ENCODE measurements around the gene MAST4. TPM values are rescaled to one million over a fixed set of nuclear protein-coding genes. Genes with fewer than 3 reads are reported as not detected.

MAST4 gene
- total and polyA plus RNA-seq, 2 donors (not counting 1 experiment from before 2014, with no cell fraction given), result 7.0 to 15.2 TPM

- H3K9me3 ChIP-seq (ENCODE audit: control insufficient read depth, insufficient read depth, low read depth, low read length), result no peaks in the 10 kb centered on the region
- no peak for DNase-seq (ENCODE audit: low read depth in 2 of 2)
- H3K36me3 ChIP-seq (ENCODE audit: control insufficient read depth, insufficient read depth, low read length), result no peaks in the 10 kb centered on the region
- no peak overlapping the region for H3K27ac ChIP-seq (ENCODE audit: insufficient read depth, low read length)
- H3K79me2 ChIP-seq (ENCODE audit: control insufficient read depth, insufficient read depth, low read length), result no peaks in the 10 kb centered on the region
- H4K20me1 ChIP-seq (ENCODE audit: control insufficient read depth, extremely low read depth, insufficient read depth, low read length), result no peaks in the 10 kb centered on the region
- no peak overlapping the region for H3K9ac ChIP-seq (ENCODE audit: insufficient read depth, low read length)
- H3K4me3 ChIP-seq (replicated peaks in 1 of 4; ENCODE audit: control extremely low read depth in 1 of 4, insufficient read depth in 1 of 4, low read depth in 3 of 4, low read length in 4 of 4), result no peak overlapping the region
- H3K4me1 ChIP-seq (ENCODE audit: control insufficient read depth, extremely low read depth, insufficient read depth, low read length), result no peaks in the 10 kb centered on the region
- H3K27me3 ChIP-seq (ENCODE audit: control insufficient read depth, insufficient read depth, low read length), result peaks cover 4% of the 10 kb centered on the region
- TF ChIP-seq CTCF (conservative IDR thresholded peaks at IDR 0.05 in 1 of 2, IDR thresholded peaks at IDR 0.05 in 1 of 2; ENCODE audit: low read depth in 1 of 2, low read length in 2 of 2), result no peak
- TF ChIP-seq EZH2 (IDR thresholded peaks at IDR 0.05; ENCODE audit: low read length, missing control alignments), result no peak
- H2AFZ ChIP-seq (ENCODE audit: low read length), result no peak overlapping the region
- no peak overlapping the region for H3K4me2 ChIP-seq (ENCODE audit: extremely low read depth, insufficient read depth, low read length)
Observed at GRCh38 chr5:66674802-66675201, 78.6 kb downstream of the MAST4 start.

DNA sequence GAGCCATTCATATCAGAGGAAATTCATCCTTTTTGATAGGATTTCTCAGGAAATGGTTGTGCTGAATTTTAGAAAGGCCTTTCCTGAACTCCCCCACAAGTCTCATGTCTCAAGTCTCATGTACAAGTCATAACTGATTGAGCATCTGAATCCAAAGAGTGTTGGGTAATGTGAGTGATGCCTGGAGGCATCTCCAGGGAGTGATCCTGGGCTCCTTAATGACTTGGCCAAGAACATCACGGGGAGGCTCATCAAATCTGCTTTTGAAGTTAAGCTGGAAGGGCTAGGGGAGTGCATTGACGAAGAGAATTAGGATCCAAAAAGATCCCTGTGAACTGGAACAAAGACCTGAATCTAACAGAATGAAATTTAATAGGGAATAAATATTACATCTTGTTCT, 79.2 kb downstream of the MAST4 start:
- Histone ChIP-seq H3K79me2 (ENCODE audit: control insufficient read depth, insufficient read depth, low read length) (no peaks in the 10 kb centered on the region), H3K4me1 (ENCODE audit: control insufficient read depth, extremely low read depth, insufficient read depth, low read length) (no peaks in the 10 kb centered on the region), H2AFZ (ENCODE audit: low read length) (no peak overlapping the region), H3K9me3 (ENCODE audit: control insufficient read depth, insufficient read depth, low read depth, low read length) (no peaks in the 10 kb centered on the region), H3K27ac (ENCODE audit: insufficient read depth, low read length) (no peak overlapping the region), H3K9ac (ENCODE audit: insufficient read depth, low read length) (no peak overlapping the region), H3K4me2 (ENCODE audit: extremely low read depth, insufficient read depth, low read length) (no peak overlapping the region), H3K27me3 (ENCODE audit: control insufficient read depth, insufficient read depth, low read length) (peaks cover 4% of the 10 kb centered on the region), H3K36me3 (ENCODE audit: control insufficient read depth, insufficient read depth, low read length) (no peaks in the 10 kb centered on the region), H4K20me1 (ENCODE audit: control insufficient read depth, extremely low read depth, insufficient read depth, low read length) (no peaks in the 10 kb centered on the region), H3K4me3 (replicated peaks in 1 of 4; ENCODE audit: control extremely low read depth in 1 of 4, insufficient read depth in 1 of 4, low read depth in 3 of 4, low read length in 4 of 4) (no peak overlapping the region)
- no peak for TF ChIP-seq EZH2 (IDR thresholded peaks at IDR 0.05; ENCODE audit: low read length, missing control alignments)
- no peak for TF ChIP-seq CTCF (conservative IDR thresholded peaks at IDR 0.05 in 1 of 2, IDR thresholded peaks at IDR 0.05 in 1 of 2; ENCODE audit: low read depth in 1 of 2, low read length in 2 of 2)
- no peak for DNase-seq (ENCODE audit: low read depth in 2 of 2)

DNA sequence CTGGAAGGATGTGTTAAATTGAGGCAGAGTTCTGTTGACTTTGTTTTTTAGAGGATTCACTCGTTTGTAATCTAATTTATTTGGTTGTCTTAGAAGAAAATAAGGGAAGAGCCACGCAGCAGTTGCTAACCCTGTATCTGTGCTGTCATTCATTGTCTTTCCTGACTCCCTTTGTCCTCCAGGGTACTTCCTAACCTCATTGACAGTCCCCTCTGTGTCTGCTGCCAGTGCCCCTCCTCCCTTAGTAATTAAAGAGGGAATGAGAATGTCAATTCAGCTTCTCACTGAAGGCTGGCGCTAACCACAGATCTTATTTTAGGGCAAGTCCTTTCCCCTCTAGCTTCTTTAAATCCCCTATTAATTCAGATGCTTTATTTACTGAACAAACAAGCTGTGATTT, 84.0 kb downstream of the MAST4 start:
- H3K4me3 ChIP-seq (replicated peaks in 1 of 4; ENCODE audit: control extremely low read depth in 1 of 4, insufficient read depth in 1 of 4, low read depth in 3 of 4, low read length in 4 of 4), result no peak overlapping the region
- no peaks in the 10 kb centered on the region for H3K79me2 ChIP-seq (ENCODE audit: control insufficient read depth, insufficient read depth, low read length)
- no peaks in the 10 kb centered on the region for H3K36me3 ChIP-seq (ENCODE audit: control insufficient read depth, insufficient read depth, low read length)
- H3K4me2 ChIP-seq (ENCODE audit: extremely low read depth, insufficient read depth, low read length), result no peak overlapping the region
- no peak overlapping the region for H3K9ac ChIP-seq (ENCODE audit: insufficient read depth, low read length)
- peaks cover 4% of the 10 kb centered on the region for H3K27me3 ChIP-seq (ENCODE audit: control insufficient read depth, insufficient read depth, low read length)
- H3K9me3 ChIP-seq (ENCODE audit: control insufficient read depth, insufficient read depth, low read depth, low read length), result no peaks in the 10 kb centered on the region
- H2AFZ ChIP-seq (ENCODE audit: low read length), result no peak overlapping the region
- no peaks in the 10 kb centered on the region for H3K4me1 ChIP-seq (ENCODE audit: control insufficient read depth, extremely low read depth, insufficient read depth, low read length)
- no peaks in the 10 kb centered on the region for H4K20me1 ChIP-seq (ENCODE audit: control insufficient read depth, extremely low read depth, insufficient read depth, low read length)
- TF ChIP-seq CTCF (conservative IDR thresholded peaks at IDR 0.05 in 1 of 2, IDR thresholded peaks at IDR 0.05 in 1 of 2; ENCODE audit: low read depth in 1 of 2, low read length in 2 of 2), result no peak
- no peak for TF ChIP-seq EZH2 (IDR thresholded peaks at IDR 0.05; ENCODE audit: low read length, missing control alignments)
- H3K27ac ChIP-seq (ENCODE audit: insufficient read depth, low read length), result no peak overlapping the region
- no peak for DNase-seq (ENCODE audit: low read depth in 2 of 2)

Data from fibroblast of lung (primary cell).